Loucy (cell line): ENCODE data around the gene CCDC12.

Experiments used
- H2AFZ ChIP-seq: fragments of 200-600 bp; sonication (generic); 2 replicates; pipeline ENCODE4 v1.6.0; 2016; ENCODE audit warnings: antibody characterized with exemption, mild to moderate bottlenecking, low read length, moderate library complexity
- H3F3A ChIP-seq: fragments of 200-600 bp; 2 replicates; pipeline ENCODE4 v1.6.0; 2016; ENCODE audit warnings: antibody characterized with exemption, low read depth, mild to moderate bottlenecking
- H3K27me3 ChIP-seq: fragments of 200-600 bp; sonication (generic); 2 replicates; pipeline ENCODE4 v1.6.1; 2014; ENCODE audit warnings: low read length, mild to moderate bottlenecking; ENCODE audit not compliant: insufficient read depth, poor library complexity, severe bottlenecking
- H3K36me3 ChIP-seq: fragments of 200-600 bp; sonication (generic); 2 replicates; pipeline ENCODE4 v1.6.1; 2016; ENCODE audit warnings: low read length; ENCODE audit not compliant: insufficient read depth
- H3K4me1 ChIP-seq: fragments of 200-600 bp; sonication (generic); 2 replicates; pipeline ENCODE4 v1.5.1; 2014; ENCODE audit warnings: low read length, mild to moderate bottlenecking; ENCODE audit not compliant: insufficient read depth, poor library complexity, severe bottlenecking
- H3K4me2 ChIP-seq: fragments of 200-600 bp; sonication (generic); 2 replicates; pipeline ENCODE4 v1.6.0; 2014; ENCODE audit warnings: antibody characterized with exemption, low read length, low read depth, mild to moderate bottlenecking; ENCODE audit not compliant: poor library complexity, severe bottlenecking
- H3K4me3 ChIP-seq: fragments of 200-600 bp; sonication (generic); 2 replicates; pipeline ENCODE4 v1.5.1; 2014; ENCODE audit warnings: low read length, mild to moderate bottlenecking, mixed read lengths; ENCODE audit not compliant: poor library complexity, severe bottlenecking
- H3K79me2 ChIP-seq: fragments of 200-600 bp; sonication (generic); 2 replicates; pipeline ENCODE4 v1.6.1; 2014; ENCODE audit warnings: low read length; ENCODE audit not compliant: insufficient read depth
- H3K9ac ChIP-seq: fragments of 200-600 bp; sonication (generic); 2 replicates; pipeline ENCODE4 v1.6.0; 2014; ENCODE audit warnings: mild to moderate bottlenecking, low read depth, low read length, moderate library complexity; ENCODE audit not compliant: poor library complexity, severe bottlenecking
- H3K9me2 ChIP-seq: fragments of 200-600 bp; sonication (generic); replicated peaks from 2 replicates; pipeline ENCODE4 v1.6.1; 2016; ENCODE audit warnings: low read depth, low read length, mixed read lengths
- H3K9me3 ChIP-seq: fragments of 200-600 bp; sonication (generic); 2 replicates; pipeline ENCODE4 v1.6.1; 2014; ENCODE audit warnings: mild to moderate bottlenecking, antibody characterized with exemption, low read length, low read depth; ENCODE audit not compliant: insufficient read depth
- H4K20me1 ChIP-seq: fragments of 200-600 bp; sonication (generic); 2 replicates; pipeline ENCODE4 v1.6.0; 2014; ENCODE audit warnings: antibody characterized with exemption, low read length, mild to moderate bottlenecking; ENCODE audit not compliant: insufficient read depth, poor library complexity, severe bottlenecking
- EZH2phosphoT487 ChIP-seq: fragments of 200-600 bp; IDR thresholded peaks from 2 replicates; pipeline ENCODE4 v1.6.1; 2018; ENCODE audit warnings: antibody characterized with exemption, mild to moderate bottlenecking, moderate library complexity, borderline replicate concordance
- TF ChIP-seq, protein P1 (sequence below): fragments of 200-600 bp; sonication (generic); conservative IDR thresholded peaks from 2 replicates; pipeline ENCODE4 v1.5.1; 2014; ENCODE audit warnings: mild to moderate bottlenecking, antibody characterized with exemption, low read length

The CCDC12 gene

DNA sequence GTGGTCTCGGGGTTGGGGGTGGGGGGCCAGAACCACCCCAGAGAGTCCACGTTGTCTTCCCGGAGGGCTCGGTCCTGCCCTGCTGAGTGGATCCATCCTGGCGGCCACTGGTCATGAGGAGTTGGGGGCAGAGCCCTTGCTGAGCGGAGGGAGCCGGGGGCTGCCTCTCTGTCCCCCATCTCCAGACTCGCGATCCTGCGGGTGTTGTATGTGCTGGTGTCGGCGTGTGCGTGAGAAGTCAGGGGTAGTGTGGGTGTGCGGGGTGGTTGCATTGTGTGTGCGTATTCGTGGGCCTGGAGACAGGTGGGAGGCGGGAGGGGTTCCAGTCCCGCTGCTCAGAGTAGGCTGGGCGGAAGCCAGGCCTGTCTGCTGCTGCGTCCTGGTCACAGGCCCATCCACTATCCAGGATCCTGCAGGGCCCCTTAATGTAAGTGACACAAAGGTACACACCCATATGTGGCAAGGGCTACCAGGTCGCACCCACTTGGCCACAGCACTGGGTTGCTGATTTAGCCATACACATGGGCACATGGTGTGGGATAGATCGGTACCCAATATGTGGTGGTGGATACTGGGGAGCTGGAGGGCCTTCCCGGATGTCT is 33.7 kb upstream of the CCDC12 start:
- TF ChIP-seq EZH2phosphoT487: no peak
- TF ChIP-seq, protein P1, sequence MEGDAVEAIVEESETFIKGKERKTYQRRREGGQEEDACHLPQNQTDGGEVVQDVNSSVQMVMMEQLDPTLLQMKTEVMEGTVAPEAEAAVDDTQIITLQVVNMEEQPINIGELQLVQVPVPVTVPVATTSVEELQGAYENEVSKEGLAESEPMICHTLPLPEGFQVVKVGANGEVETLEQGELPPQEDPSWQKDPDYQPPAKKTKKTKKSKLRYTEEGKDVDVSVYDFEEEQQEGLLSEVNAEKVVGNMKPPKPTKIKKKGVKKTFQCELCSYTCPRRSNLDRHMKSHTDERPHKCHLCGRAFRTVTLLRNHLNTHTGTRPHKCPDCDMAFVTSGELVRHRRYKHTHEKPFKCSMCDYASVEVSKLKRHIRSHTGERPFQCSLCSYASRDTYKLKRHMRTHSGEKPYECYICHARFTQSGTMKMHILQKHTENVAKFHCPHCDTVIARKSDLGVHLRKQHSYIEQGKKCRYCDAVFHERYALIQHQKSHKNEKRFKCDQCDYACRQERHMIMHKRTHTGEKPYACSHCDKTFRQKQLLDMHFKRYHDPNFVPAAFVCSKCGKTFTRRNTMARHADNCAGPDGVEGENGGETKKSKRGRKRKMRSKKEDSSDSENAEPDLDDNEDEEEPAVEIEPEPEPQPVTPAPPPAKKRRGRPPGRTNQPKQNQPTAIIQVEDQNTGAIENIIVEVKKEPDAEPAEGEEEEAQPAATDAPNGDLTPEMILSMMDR: no peak
- no peak overlapping the region for H3K4me2 ChIP-seq
- no peaks in the 10 kb centered on the region for H3K9me3 ChIP-seq
- no peak overlapping the region for H3K4me3 ChIP-seq
- no peak overlapping the region for H2AFZ ChIP-seq
- H3K79me2 ChIP-seq: no peaks in the 10 kb centered on the region
- no peaks in the 10 kb centered on the region for H3K9me2 ChIP-seq
- H3F3A ChIP-seq: peaks cover under 1% of the 10 kb centered on the region; the same call in 1 of the 2 replicates
- peaks cover 49% of the 10 kb centered on the region; the same call in 1 of the 2 replicates for H3K36me3 ChIP-seq
- H3K9ac ChIP-seq: no peak overlapping the region
- no peaks in the 10 kb centered on the region for H4K20me1 ChIP-seq
- H3K27me3 ChIP-seq: no peaks in the 10 kb centered on the region
- peaks cover 25% of the 10 kb centered on the region for H3K4me1 ChIP-seq

DNA sequence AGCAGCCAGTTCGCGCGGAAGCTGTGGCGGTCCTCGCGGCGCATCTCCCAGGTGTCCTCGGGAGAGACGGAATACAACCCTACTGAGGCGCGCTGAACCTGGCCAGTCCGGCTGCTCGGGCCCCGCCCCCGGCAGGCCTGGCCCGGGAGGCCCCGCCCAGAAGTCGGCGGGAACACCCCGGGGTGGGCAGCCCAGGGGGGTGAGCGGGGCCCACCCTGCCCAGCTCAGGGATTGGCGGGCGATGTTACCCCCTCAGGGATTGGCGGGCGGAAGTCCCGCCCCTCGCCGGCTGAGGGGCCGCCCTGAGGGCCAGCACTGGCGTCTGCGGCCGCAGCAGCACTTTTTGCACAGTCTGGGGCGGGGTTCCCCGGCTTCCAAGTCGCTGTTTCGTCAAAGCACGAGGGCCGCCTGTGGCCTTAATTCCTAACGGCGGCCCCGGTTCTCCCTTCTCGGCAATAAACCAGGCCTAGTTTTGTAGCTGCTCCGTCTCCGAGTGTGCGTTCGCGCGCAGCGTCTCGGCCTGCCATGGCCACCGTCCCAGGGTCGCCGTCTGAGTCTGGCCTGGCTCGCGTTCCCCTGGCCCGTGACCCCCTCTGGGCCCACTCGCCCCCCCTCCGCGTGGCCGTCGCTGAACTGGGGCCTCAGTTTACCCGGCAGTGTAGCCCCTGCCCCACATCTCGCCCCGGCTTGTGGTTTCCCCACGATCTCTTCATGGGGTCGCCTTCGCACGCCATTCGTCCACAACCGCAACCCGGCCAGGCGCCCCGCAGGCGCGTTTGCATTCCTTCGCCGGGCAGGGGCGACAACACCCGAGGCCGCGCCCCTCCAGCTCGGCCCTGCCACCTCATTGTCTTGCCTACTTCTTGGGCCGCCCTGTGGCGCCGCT is 32.9 kb upstream of the CCDC12 start:
- Histone ChIP-seq H2AFZ (no peak overlapping the region), H4K20me1 (no peaks in the 10 kb centered on the region), H3K79me2 (no peaks in the 10 kb centered on the region), H3K4me3 (no peak overlapping the region), H3F3A (no peaks in the 10 kb centered on the region), H3K27me3 (no peaks in the 10 kb centered on the region), H3K36me3 (peaks cover 55% of the 10 kb centered on the region; the same call in 1 of the 2 replicates), H3K4me1 (peaks cover 17% of the 10 kb centered on the region), H3K4me2 (no peak overlapping the region), H3K9me2 (no peaks in the 10 kb centered on the region), H3K9ac (no peak overlapping the region), H3K9me3 (no peaks in the 10 kb centered on the region)
- TF ChIP-seq, protein P1: no peak
- TF ChIP-seq EZH2phosphoT487: no peak

DNA sequence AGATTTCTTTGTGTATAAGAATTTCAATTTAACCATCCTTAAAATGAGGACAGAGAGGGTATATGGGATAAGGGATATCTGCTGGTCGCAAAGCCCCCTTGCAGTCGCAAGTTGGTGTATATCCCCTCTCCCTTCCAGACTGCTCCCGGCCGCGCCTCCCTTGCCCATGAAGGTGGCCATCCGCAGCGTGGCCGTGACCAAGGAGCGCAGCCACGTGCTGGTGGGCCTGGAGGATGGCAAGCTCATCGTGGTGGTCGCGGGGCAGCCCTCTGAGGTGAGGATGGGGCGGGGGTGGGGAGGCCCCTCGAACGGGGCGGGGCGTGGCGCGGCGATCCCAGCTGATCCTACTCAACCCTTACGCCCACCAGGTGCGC is 32.3 kb upstream of the CCDC12 start:
- Histone ChIP-seq H3F3A (no peaks in the 10 kb centered on the region), H3K4me2 (no peak overlapping the region), H3K4me3 (no peak overlapping the region), H3K27me3 (no peaks in the 10 kb centered on the region), H3K9me2 (no peaks in the 10 kb centered on the region), H3K79me2 (no peaks in the 10 kb centered on the region), H3K9ac (no peak overlapping the region), H3K36me3 (peaks cover 60% of the 10 kb centered on the region; the same call in 1 of the 2 replicates), H3K9me3 (no peaks in the 10 kb centered on the region), H4K20me1 (no peaks in the 10 kb centered on the region), H3K4me1 (peaks cover 11% of the 10 kb centered on the region), H2AFZ (no peak overlapping the region)
- TF ChIP-seq EZH2phosphoT487: no peak
- TF ChIP-seq, protein P1: no peak
